Keratinocyte (primary cell): ENCODE measurements around the gene PEX7. TPM values are rescaled to one million over a fixed set of nuclear protein-coding genes. Genes with fewer than 3 reads are reported as not detected.

Experiments
- DNase-seq: peaks from one replicate; pipeline ENCODE4 v3.0.0-alpha.2; 2011; ENCODE audit warnings: low read depth, missing footprints, low spot score
- FAIRE-seq: peaks from 2 replicates; lab custom pipeline; 2011; peaks lifted over from hg19 to GRCh38; lab: Jason Lieb, UNC
- H2AFZ ChIP-seq: 2 replicates; pipeline ENCODE4 v1.6.0; 2012; ENCODE audit warnings: low read length, control low read depth, inconsistent platforms; ENCODE audit not compliant: control insufficient read depth
- H3K27ac ChIP-seq: 2 replicates; pipeline ENCODE4 v1.5.1; 2011; ENCODE audit warnings: low read length; ENCODE audit not compliant: control insufficient read depth, insufficient read depth
- H3K27me3 ChIP-seq: 3 replicates; pipeline ENCODE4 v1.6.0; 2011; ENCODE audit warnings: low read length; ENCODE audit not compliant: control insufficient read depth, insufficient read depth; ENCODE audit errors: extremely low read depth
- H3K36me3 ChIP-seq, 2 experiments: 2 replicates in 1 of 2; 3 replicates in 1 of 2; pipeline ENCODE4 v1.5.1; 2011; ENCODE audit warnings: low read length in 2 of 2, mild to moderate bottlenecking in 1 of 2; ENCODE audit not compliant: control insufficient read depth in 2 of 2, insufficient read depth in 2 of 2; ENCODE audit errors: extremely low read depth in 1 of 2
- H3K4me1 ChIP-seq: 3 replicates; pipeline ENCODE4 v1.5.1; 2011; ENCODE audit warnings: low read length; ENCODE audit not compliant: control insufficient read depth, insufficient read depth; ENCODE audit errors: extremely low read depth
- H3K4me2 ChIP-seq: 3 replicates; pipeline ENCODE4 v1.6.0; 2011; ENCODE audit warnings: low read depth, low read length; ENCODE audit not compliant: control insufficient read depth, insufficient read depth; ENCODE audit errors: extremely low read depth
- H3K4me3 ChIP-seq, 3 experiments: fragments of 200-600 bp in 1 of 3; sonication (generic) in 1 of 3; 2 replicates in 2 of 3; 3 replicates in 1 of 3; pipeline ENCODE4 v1.5.1; 2011 to 2016; ENCODE audit warnings: low read length in 3 of 3, mild to moderate bottlenecking in 3 of 3, control low read depth in 2 of 3, inconsistent platforms in 1 of 3, low read depth in 1 of 3, mixed read lengths in 1 of 3, mixed run types in 1 of 3, moderate library complexity in 1 of 3; ENCODE audit not compliant: control insufficient read depth in 2 of 3, insufficient read depth in 2 of 3; ENCODE audit errors: extremely low read depth in 1 of 3
- H3K79me2 ChIP-seq: 2 replicates; pipeline ENCODE4 v1.6.0; 2012; ENCODE audit warnings: low read length; ENCODE audit not compliant: control insufficient read depth, insufficient read depth
- H3K9ac ChIP-seq: 3 replicates; pipeline ENCODE4 v1.6.0; 2011; ENCODE audit warnings: low read length; ENCODE audit not compliant: control insufficient read depth, insufficient read depth; ENCODE audit errors: extremely low read depth
- H3K9me1 ChIP-seq: 3 replicates; pipeline ENCODE4 v1.6.0; 2011; ENCODE audit warnings: low read length; ENCODE audit not compliant: control insufficient read depth, insufficient read depth; ENCODE audit errors: extremely low read depth
- H3K9me3 ChIP-seq: 2 replicates; pipeline ENCODE4 v1.5.1; 2012; ENCODE audit warnings: low read depth, low read length; ENCODE audit not compliant: control insufficient read depth
- H4K20me1 ChIP-seq: 3 replicates; pipeline ENCODE4 v1.6.0; 2011; ENCODE audit warnings: low read length; ENCODE audit not compliant: control insufficient read depth, insufficient read depth; ENCODE audit errors: extremely low read depth
- EZH2 ChIP-seq: IDR thresholded peaks from one replicate; pipeline ENCODE4 v1.6.1; 2012; ENCODE audit warnings: inconsistent platforms, mild to moderate bottlenecking, low read length, moderate library complexity
- dilution Hi-C: fragments of 300-500 bp; cut with MboI; formaldehyde crosslinking; loops from one replicate; pipeline ENCODE4 v1.7.0; 2020; ENCODE audit warnings: low sequenced_read_pairs; ENCODE audit not compliant: extremely low pct_ligation_motif_present
- polyA plus RNA-seq, 5 experiments: library from polyadenylated mRNA; depleted of rRNA in 3 of 5; stranded (reverse) in 3 of 5; stranded (forward) in 1 of 5; unstranded in 1 of 5; fragments of >200 nt; gene quantifications; 1 replicate in 1 of 5; 2 replicates in 3 of 5; 3 replicates in 1 of 5; pipeline versions ENCODE4 v1.2.1 to v1.2.3, GENCODE V29; 2011 to 2012; ENCODE audit warnings: missing spikeins in 2 of 5, low read depth in 1 of 5, low replicate concordance in 1 of 5
- TF ChIP-seq, protein P1 (sequence below), 3 experiments: IDR thresholded peaks in 1 of 3; conservative IDR thresholded peaks in 1 of 3; optimal IDR thresholded peaks in 1 of 3; 2 replicates in 2 of 3; 3 replicates in 1 of 3; pipeline versions ENCODE3 to v1.5.1; 2011; ENCODE audit warnings: low read length in 3 of 3, mild to moderate bottlenecking in 3 of 3, moderate library complexity in 2 of 3, control low read depth in 1 of 3, inconsistent platforms in 1 of 3; ENCODE audit not compliant: insufficient read depth in 2 of 3; ENCODE audit errors: extremely low read depth in 1 of 3

The PEX7 gene
- polyA plus RNA-seq, 1 donor (not counting 4 experiments of a cell fraction or from before 2014, with no cell fraction given), result 15.6 TPM

DNA sequence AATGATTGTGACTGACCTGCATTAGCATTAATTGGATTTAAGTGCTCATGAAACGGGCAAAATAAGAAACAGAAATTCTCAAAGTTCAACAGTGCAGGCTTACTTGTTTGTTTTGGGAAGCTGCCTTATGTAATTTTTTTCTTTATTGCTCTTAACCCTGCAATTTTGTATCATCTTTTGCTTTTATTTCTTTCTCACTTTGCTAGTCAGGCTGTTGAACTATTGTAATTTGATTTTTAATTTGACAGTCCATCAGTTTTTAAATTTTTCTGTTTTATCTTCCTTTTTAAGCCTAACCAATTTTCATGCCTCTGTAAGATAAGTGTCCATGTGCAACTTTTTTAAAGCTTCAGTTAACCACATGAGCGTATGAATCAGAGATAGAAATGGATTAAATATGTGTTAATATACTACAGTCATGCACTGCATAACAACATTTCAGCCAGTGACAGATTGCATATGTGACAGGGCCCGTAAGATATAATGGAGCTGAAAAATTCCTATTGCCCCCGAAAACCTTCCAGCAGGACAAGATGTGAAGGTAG is 44.6 kb downstream of the PEX7 start:
- DNase-seq (no peak), FAIRE-seq (no peak)
- Histone ChIP-seq H3K4me1 (peaks cover 3% of the 10 kb centered on the region), H2AFZ (no peak overlapping the region), H3K9me3 (no peaks in the 10 kb centered on the region), H3K4me3 (no peak overlapping the region), H3K27ac (no peak overlapping the region), H3K4me2 (no peak overlapping the region), H3K36me3 (no peaks in the 10 kb centered on the region), H3K27me3 (no peaks in the 10 kb centered on the region), H4K20me1 (no peaks in the 10 kb centered on the region), H3K9ac (no peak overlapping the region), H3K9me1 (no peaks in the 10 kb centered on the region), H3K79me2 (no peaks in the 10 kb centered on the region)
- TF ChIP-seq EZH2, result no peak
- TF ChIP-seq, protein P1, sequence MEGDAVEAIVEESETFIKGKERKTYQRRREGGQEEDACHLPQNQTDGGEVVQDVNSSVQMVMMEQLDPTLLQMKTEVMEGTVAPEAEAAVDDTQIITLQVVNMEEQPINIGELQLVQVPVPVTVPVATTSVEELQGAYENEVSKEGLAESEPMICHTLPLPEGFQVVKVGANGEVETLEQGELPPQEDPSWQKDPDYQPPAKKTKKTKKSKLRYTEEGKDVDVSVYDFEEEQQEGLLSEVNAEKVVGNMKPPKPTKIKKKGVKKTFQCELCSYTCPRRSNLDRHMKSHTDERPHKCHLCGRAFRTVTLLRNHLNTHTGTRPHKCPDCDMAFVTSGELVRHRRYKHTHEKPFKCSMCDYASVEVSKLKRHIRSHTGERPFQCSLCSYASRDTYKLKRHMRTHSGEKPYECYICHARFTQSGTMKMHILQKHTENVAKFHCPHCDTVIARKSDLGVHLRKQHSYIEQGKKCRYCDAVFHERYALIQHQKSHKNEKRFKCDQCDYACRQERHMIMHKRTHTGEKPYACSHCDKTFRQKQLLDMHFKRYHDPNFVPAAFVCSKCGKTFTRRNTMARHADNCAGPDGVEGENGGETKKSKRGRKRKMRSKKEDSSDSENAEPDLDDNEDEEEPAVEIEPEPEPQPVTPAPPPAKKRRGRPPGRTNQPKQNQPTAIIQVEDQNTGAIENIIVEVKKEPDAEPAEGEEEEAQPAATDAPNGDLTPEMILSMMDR (optimal IDR thresholded peaks at IDR 0.05 in 1 of 3, IDR thresholded peaks at IDR 0.05 in 1 of 3, conservative IDR thresholded peaks at IDR 0.05 in 1 of 3; ENCODE audit: extremely low read depth in 1 of 3, insufficient read depth in 2 of 3, low read length in 3 of 3), result no peak
- dilution Hi-C loops, result no loop called here

DNA sequence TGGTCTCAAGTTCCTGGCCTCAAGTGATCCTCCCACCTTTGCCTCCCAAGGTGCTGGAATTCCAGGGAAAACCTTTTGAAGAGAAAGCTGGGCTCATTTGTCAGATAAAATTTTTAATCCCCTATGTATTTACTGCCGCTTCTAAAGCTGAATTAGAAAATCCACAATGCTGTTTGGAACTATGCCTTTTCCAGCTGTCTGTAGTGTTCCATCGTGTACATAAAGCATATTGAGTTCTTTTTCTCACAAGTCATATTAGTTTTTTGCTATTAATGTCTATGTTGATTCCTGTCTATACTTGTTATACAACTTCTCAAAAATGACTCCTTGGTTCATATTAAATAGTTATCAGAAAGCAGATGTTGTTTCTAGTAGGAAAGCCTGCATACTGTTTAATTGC is 47.1 kb downstream of the PEX7 start:
- H3K27me3 ChIP-seq, result no peaks in the 10 kb centered on the region
- H3K4me2 ChIP-seq, result no peak overlapping the region
- DNase-seq (no peak), FAIRE-seq (no peak)
- no peak overlapping the region for H3K27ac ChIP-seq
- no peaks in the 10 kb centered on the region for H4K20me1 ChIP-seq
- H2AFZ ChIP-seq, result no peak overlapping the region
- H3K36me3 ChIP-seq, result no peaks in the 10 kb centered on the region
- H3K4me3 ChIP-seq, result no peak overlapping the region
- dilution Hi-C loops, result no loop called here
- H3K79me2 ChIP-seq, result no peaks in the 10 kb centered on the region
- TF ChIP-seq EZH2, result no peak
- TF ChIP-seq, protein P1 (optimal IDR thresholded peaks at IDR 0.05 in 1 of 3, IDR thresholded peaks at IDR 0.05 in 1 of 3, conservative IDR thresholded peaks at IDR 0.05 in 1 of 3; ENCODE audit: extremely low read depth in 1 of 3, insufficient read depth in 2 of 3, low read length in 3 of 3), result no peak
- no peak overlapping the region for H3K9ac ChIP-seq
- peaks cover 3% of the 10 kb centered on the region for H3K9me3 ChIP-seq
- H3K9me1 ChIP-seq, result no peaks in the 10 kb centered on the region
- H3K4me1 ChIP-seq, result no peaks in the 10 kb centered on the region
